Posterior vena cava (tissue), 2 donors: Measurements from ENCODE around the gene GFRA4. TPM values are rescaled to one million over a fixed set of nuclear protein-coding genes. Genes with fewer than 3 reads are reported as not detected.

ENCODE experiments used
- total RNA-seq, 2 donors: library from RNA; stranded (reverse); fragmentation: NEBNext Ultra II Directional; extraction: Animal tissue kit (Norgen Biotek cat#: 25700); gene quantifications; one replicate each; pipeline ENCODE4 v1.2.1, GENCODE V29; 2021
- donor health status: DM: yes; HTN: yes; CAD: no.
- donor health status: DM: yes; HTN: yes; CAD: no.

GFRA4 gene
- total RNA-seq, 2 donors from 2014 or later, result not detected

Other genes starting within 250 kb of the GFRA4 start
- 10 to 100 TPM; 21.3 to 26.1 TPM for gene ATRN, start 192.4 kb downstream of the GFRA4 start, total RNA-seq
- 10 to 100 TPM; 52.0 to 70.3 TPM for gene ADAM33, start 18.6 kb upstream of the GFRA4 start, total RNA-seq
- 10 to 100 TPM; 12.6 to 41.1 TPM for gene SIGLEC1, start 49.2 kb upstream of the GFRA4 start, total RNA-seq
- gene HSPA12B, start 69.3 kb upstream of the GFRA4 start, total RNA-seq, result 10 to 100 TPM; 18.0 to 18.5 TPM
- 10 to 100 TPM; 14.6 to 20.2 TPM for gene ADISSP, start 104.4 kb upstream of the GFRA4 start, total RNA-seq
- not detected for gene SPEF1, start 118.0 kb upstream of the GFRA4 start, total RNA-seq
- gene CENPB, start 123.3 kb upstream of the GFRA4 start, total RNA-seq, result 100 to 1,000 TPM in 1 of 2 donors, 10 to 100 TPM in 1; 97.4 to 119 TPM
- gene CDC25B, start 132.9 kb upstream of the GFRA4 start, total RNA-seq, result 10 to 100 TPM; 24.0 to 24.2 TPM
- gene AP5S1, start 157.1 kb upstream of the GFRA4 start, total RNA-seq, result 10 to 100 TPM in 1 of 2 donors, 1 to 10 TPM in 1; 8.8 to 11.2 TPM
- 10 to 100 TPM; 26.2 to 27.1 TPM for gene MAVS, start 183.4 kb upstream of the GFRA4 start, total RNA-seq
- 10 to 100 TPM; 27.0 to 31.5 TPM for gene PANK2, start 226.0 kb upstream of the GFRA4 start, total RNA-seq